HepG2 (cell line): ENCODE results near the gene DALRD3. TPM values are rescaled to one million over a fixed set of nuclear protein-coding genes. Genes with fewer than 3 reads are reported as not detected.

Experiments
- AKAP8 ChIP-seq: sonication (generic); formaldehyde crosslinking; IDR thresholded peaks from 2 replicates; pipeline ENCODE4 v1.5.1; 2020; ENCODE audit warnings: mild to moderate bottlenecking, missing genetic modification reagents
- ATF7 ChIP-seq, 2 experiments: fragments of 450-650 bp in 1 of 2; sonication (generic) in 1 of 2; formaldehyde crosslinking in 1 of 2; IDR thresholded peaks; 2 replicates each; pipeline versions ENCODE4 v1.4.0 to v1.6.1; 2016 to 2020; ENCODE audit warnings: antibody characterized with exemption in 1 of 2, mild to moderate bottlenecking in 1 of 2, missing genetic modification reagents in 1 of 2
- ERF ChIP-seq: IDR thresholded peaks from 2 replicates; pipeline ENCODE4 v1.6.1; 2018; ENCODE audit warnings: missing biosample characterization, missing genetic modification reagents
- FOSL1 ChIP-seq: sonication (generic); formaldehyde crosslinking; IDR thresholded peaks from 2 replicates; pipeline ENCODE4 v1.9.0; 2021; ENCODE audit warnings: missing genetic modification reagents, borderline replicate concordance
- GABPA ChIP-seq, 2 experiments: IDR thresholded peaks; 2 replicates each; pipeline ENCODE4 v1.6.1; 2011 to 2016; ENCODE audit warnings: low read depth in 2 of 2, low read length in 1 of 2, missing biosample characterization in 1 of 2, missing genetic modification characterization in 1 of 2
- HHEX ChIP-seq: IDR thresholded peaks from 2 replicates; pipeline ENCODE4 v1.6.1; 2016; ENCODE audit warnings: control low read depth
- MED8 ChIP-seq: sonication (generic); formaldehyde crosslinking; IDR thresholded peaks from 2 replicates; pipeline ENCODE4 v1.8.1; 2023; ENCODE audit warnings: mild to moderate bottlenecking, missing genetic modification reagents; ENCODE audit not compliant: insufficient replicate concordance
- MIXL1 ChIP-seq: IDR thresholded peaks from 2 replicates; pipeline ENCODE4 v1.6.1; 2016
- RBM39 ChIP-seq: fragments of 200-400 bp; formaldehyde crosslinking; IDR thresholded peaks from one replicate; pipeline ENCODE4 v1.6.1; 2018; ENCODE audit warnings: antibody characterized with exemption, mild to moderate bottlenecking, low read depth, low read length; ENCODE audit not compliant: poor library complexity, severe bottlenecking
- REL ChIP-seq: sonication (generic); formaldehyde crosslinking; conservative IDR thresholded peaks from 2 replicates; pipeline ENCODE4 v1.8.0; 2022; ENCODE audit warnings: mild to moderate bottlenecking, missing genetic modification reagents, moderate library complexity
- RFXANK ChIP-seq: IDR thresholded peaks from 2 replicates; pipeline ENCODE4 v1.6.1; 2016
- TBL1XR1 ChIP-seq: fragments of 150-350 bp; IDR thresholded peaks from 2 replicates; pipeline ENCODE4 v1.6.1; 2014; ENCODE audit warnings: borderline replicate concordance, low read length; ENCODE audit not compliant: partially characterized antibody
- ZNF253 ChIP-seq: sonication (generic); formaldehyde crosslinking; IDR thresholded peaks from 2 replicates; pipeline ENCODE4 v1.8.0; 2022; ENCODE audit warnings: mild to moderate bottlenecking, missing genetic modification reagents, borderline replicate concordance
- ZNF33A ChIP-seq: sonication (generic); formaldehyde crosslinking; IDR thresholded peaks from 2 replicates; pipeline ENCODE4 v1.5.1; 2020; ENCODE audit warnings: missing genetic modification reagents, mild to moderate bottlenecking, moderate library complexity, borderline replicate concordance
- ZNF33B ChIP-seq: sonication (generic); formaldehyde crosslinking; IDR thresholded peaks from 2 replicates; pipeline ENCODE4 v1.5.1; 2020; ENCODE audit warnings: mild to moderate bottlenecking, missing genetic modification reagents
- ZNF430 ChIP-seq: sonication (generic); formaldehyde crosslinking; IDR thresholded peaks from 2 replicates; pipeline ENCODE4 v1.9.0; 2021; ENCODE audit warnings: mild to moderate bottlenecking, missing genetic modification reagents
- ZNF619 ChIP-seq: sonication (generic); formaldehyde crosslinking; IDR thresholded peaks from 2 replicates; pipeline ENCODE4 v1.4.0; 2020; ENCODE audit warnings: mild to moderate bottlenecking, missing genetic modification reagents
- ZSCAN31 ChIP-seq: sonication (generic); formaldehyde crosslinking; IDR thresholded peaks from 2 replicates; pipeline ENCODE4 v1.5.0; 2020; ENCODE audit warnings: low read depth, mild to moderate bottlenecking, missing genetic modification reagents
- polyA plus RNA-seq, 8 experiments: library from polyadenylated mRNA; depleted of rRNA in 3 of 8; stranded (reverse) in 7 of 8; unstranded in 1 of 8; fragments of >200 nt; fragmentation: Illumina TruSeq in 4 of 8; extraction: Trizol in 4 of 8; gene quantifications; 2 replicates each; pipeline versions ENCODE4 v1.2.1 to v1.2.3, GENCODE V29; 2011 to 2016; ENCODE audit warnings: low read depth in 4 of 8, missing spikeins in 1 of 8, mixed read lengths in 1 of 8; ENCODE audit not compliant: insufficient read depth in 1 of 8
- total RNA-seq, 5 experiments: library from RNA; depleted of rRNA; stranded (reverse); fragments of >200 nt; fragmentation: Illumina TruSeq; extraction: Trizol; gene quantifications; 2 replicates each; pipeline ENCODE4 v1.2.3, GENCODE V29; 2016; ENCODE audit warnings: low read depth in 1 of 5
- TF ChIP-seq, protein P1 (sequence below): sonication (generic); formaldehyde crosslinking; IDR thresholded peaks from 2 replicates; pipeline ENCODE4 v1.8.0; 2022; ENCODE audit warnings: mild to moderate bottlenecking, missing genetic modification reagents, moderate library complexity
- TF ChIP-seq, protein P2 (sequence below): sonication (generic); formaldehyde crosslinking; IDR thresholded peaks from 2 replicates; pipeline ENCODE4 v1.5.1; 2020; ENCODE audit warnings: mild to moderate bottlenecking, missing genetic modification reagents, moderate library complexity
- TF ChIP-seq, protein P3 (sequence below): IDR thresholded peaks from 2 replicates; pipeline ENCODE4 v1.6.1; 2016; ENCODE audit warnings: low read depth, control low read depth
- TF ChIP-seq, protein P4 (sequence below): sonication (generic); formaldehyde crosslinking; IDR thresholded peaks from 2 replicates; pipeline ENCODE4 v1.4.0; 2020; ENCODE audit warnings: missing genetic modification reagents

The DALRD3 gene
- total and polyA plus RNA-seq, 2 of the 13 experiments (the other 11 are each of a cell fraction or from before 2014, with no cell fraction given), result 19.9 to 36.5 TPM

DNA sequence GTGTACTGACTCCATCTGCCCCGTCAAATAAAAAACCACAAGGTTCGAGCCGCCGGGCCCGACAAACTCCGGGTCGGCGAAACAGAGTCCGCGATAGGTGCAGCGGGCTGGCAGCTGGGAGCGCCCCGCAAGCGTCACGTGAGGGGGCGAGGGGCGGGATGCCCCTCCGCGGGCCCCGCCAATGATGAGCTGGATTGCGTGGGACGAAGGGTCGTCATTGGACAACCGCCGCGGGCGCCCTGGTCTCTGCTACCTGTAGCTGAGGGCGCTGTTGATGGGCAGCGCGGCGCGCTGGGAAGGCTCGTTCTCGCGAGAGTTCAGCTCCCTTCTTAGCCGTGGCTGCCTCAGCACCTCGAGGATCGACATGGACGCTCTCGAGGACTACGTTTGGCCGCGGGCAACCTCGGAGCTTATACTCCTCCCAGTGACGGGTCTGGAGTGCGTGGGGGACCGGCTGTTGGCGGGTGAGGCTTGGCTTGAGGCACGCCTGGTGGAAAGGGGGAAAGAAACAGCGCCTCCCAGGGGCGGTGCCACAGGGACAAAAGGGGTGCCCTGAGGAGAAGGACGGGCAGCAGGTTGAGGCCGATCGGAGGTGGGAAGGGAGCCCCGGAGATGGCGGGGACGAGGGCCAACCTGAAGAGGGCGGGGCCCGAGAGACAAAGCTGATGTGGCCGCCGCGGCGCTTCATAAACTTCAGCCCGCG is 11.2 kb downstream of the DALRD3 start, which contains the start of gene WDR6 (continued):
- TF ChIP-seq FOSL1 (CRISPR knock-in tag) (no peak), MIXL1 (CRISPR knock-in tag) (0 out of 2 replicates have a peak, but pooled peaks have one; percentile 35), TBL1XR1 (no peak), ZNF619 (CRISPR knock-in tag) (no peak), ERF (CRISPR knock-in tag) (peak; percentile 74; the same call in 1 of the 2 replicates), ZNF430 (no peak; the same call in none of the 2 replicates), ZNF253 (no peak), GABPA (IDR thresholded peaks at IDR 0.05; ENCODE audit: low read depth, low read length) (no peak), GABPA (CRISPR knock-in tag; IDR thresholded peaks at IDR 0.05; ENCODE audit: low read depth) (0 out of 2 replicates have a peak, but pooled peaks have one; percentile 36), AKAP8 (CRISPR knock-in tag) (no peak), RBM39 (peak; percentile 90), ZNF33B (no peak), REL (CRISPR knock-in tag) (peak; percentile 95; the same call in 1 of the 2 replicates), HHEX (no peak), RFXANK (no peak), ZSCAN31 (CRISPR knock-in tag) (peak; percentile 59; the same call in 1 of the 2 replicates), MED8 (CRISPR knock-in tag) (peak; percentile 57), ATF7 (IDR thresholded peaks at IDR 0.05) (no peak), ATF7 (CRISPR knock-in tag; IDR thresholded peaks at IDR 0.05) (no peak), ZNF33A (CRISPR knock-in tag) (no peak)
- TF ChIP-seq, protein P1, sequence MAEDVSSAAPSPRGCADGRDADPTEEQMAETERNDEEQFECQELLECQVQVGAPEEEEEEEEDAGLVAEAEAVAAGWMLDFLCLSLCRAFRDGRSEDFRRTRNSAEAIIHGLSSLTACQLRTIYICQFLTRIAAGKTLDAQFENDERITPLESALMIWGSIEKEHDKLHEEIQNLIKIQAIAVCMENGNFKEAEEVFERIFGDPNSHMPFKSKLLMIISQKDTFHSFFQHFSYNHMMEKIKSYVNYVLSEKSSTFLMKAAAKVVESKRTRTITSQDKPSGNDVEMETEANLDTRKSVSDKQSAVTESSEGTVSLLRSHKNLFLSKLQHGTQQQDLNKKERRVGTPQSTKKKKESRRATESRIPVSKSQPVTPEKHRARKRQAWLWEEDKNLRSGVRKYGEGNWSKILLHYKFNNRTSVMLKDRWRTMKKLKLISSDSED (CRISPR knock-in tag), result no peak
- TF ChIP-seq, protein P2, sequence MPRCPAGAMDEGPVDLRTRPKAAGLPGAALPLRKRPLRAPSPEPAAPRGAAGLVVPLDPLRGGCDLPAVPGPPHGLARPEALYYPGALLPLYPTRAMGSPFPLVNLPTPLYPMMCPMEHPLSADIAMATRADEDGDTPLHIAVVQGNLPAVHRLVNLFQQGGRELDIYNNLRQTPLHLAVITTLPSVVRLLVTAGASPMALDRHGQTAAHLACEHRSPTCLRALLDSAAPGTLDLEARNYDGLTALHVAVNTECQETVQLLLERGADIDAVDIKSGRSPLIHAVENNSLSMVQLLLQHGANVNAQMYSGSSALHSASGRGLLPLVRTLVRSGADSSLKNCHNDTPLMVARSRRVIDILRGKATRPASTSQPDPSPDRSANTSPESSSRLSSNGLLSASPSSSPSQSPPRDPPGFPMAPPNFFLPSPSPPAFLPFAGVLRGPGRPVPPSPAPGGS (CRISPR knock-in tag), result peak; percentile 84
- TF ChIP-seq, protein P3, sequence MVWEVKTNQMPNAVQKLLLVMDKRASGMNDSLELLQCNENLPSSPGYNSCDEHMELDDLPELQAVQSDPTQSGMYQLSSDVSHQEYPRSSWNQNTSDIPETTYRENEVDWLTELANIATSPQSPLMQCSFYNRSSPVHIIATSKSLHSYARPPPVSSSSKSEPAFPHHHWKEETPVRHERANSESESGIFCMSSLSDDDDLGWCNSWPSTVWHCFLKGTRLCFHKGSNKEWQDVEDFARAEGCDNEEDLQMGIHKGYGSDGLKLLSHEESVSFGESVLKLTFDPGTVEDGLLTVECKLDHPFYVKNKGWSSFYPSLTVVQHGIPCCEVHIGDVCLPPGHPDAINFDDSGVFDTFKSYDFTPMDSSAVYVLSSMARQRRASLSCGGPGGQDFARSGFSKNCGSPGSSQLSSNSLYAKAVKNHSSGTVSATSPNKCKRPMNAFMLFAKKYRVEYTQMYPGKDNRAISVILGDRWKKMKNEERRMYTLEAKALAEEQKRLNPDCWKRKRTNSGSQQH (CRISPR knock-in tag), result peak; percentile 20; the same call in 1 of the 2 replicates
- TF ChIP-seq, protein P4, sequence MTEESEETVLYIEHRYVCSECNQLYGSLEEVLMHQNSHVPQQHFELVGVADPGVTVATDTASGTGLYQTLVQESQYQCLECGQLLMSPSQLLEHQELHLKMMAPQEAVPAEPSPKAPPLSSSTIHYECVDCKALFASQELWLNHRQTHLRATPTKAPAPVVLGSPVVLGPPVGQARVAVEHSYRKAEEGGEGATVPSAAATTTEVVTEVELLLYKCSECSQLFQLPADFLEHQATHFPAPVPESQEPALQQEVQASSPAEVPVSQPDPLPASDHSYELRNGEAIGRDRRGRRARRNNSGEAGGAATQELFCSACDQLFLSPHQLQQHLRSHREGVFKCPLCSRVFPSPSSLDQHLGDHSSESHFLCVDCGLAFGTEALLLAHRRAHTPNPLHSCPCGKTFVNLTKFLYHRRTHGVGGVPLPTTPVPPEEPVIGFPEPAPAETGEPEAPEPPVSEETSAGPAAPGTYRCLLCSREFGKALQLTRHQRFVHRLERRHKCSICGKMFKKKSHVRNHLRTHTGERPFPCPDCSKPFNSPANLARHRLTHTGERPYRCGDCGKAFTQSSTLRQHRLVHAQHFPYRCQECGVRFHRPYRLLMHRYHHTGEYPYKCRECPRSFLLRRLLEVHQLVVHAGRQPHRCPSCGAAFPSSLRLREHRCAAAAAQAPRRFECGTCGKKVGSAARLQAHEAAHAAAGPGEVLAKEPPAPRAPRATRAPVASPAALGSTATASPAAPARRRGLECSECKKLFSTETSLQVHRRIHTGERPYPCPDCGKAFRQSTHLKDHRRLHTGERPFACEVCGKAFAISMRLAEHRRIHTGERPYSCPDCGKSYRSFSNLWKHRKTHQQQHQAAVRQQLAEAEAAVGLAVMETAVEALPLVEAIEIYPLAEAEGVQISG (CRISPR knock-in tag), result peak; percentile 59
